Stimulated activated CD4-positive, alpha-beta T cell treated with anti-CD3 and anti-CD28 coated beads, Interleukin-1b, Interleukin-23, amount 100 ng/mL, for 48 hours (primary cell): ENCODE results near the gene CCDC40.
"Not testable (repeated sequence)": the region's sequence is repeated elsewhere in the genome, so short reads cannot be mapped to it uniquely, and the experiment has no call there.

Experiments used
- DNase-seq: peaks from one replicate; pipeline ENCODE4 v3.0.0-alpha.2; 2020

CCDC40 gene

GRCh38 chr17:80087346-80088265 lies 51.2 kb downstream of the CCDC40 start:
- DNase-seq: no peak

GRCh38 chr17:80089762-80090161 lies 53.3 kb downstream of the CCDC40 start:
- no peak for DNase-seq

- DNase-seq: not testable (repeated sequence)
Observed at GRCh38 chr17:80090164-80090563, 53.7 kb downstream of the CCDC40 start.

GRCh38 chr17:80091376-80091775 lies 54.9 kb downstream of the CCDC40 start:
- DNase-seq: no peak

GRCh38 chr17:80092959-80093358 lies 56.5 kb downstream of the CCDC40 start:
- no peak for DNase-seq

GRCh38 chr17:80095038-80095843 lies 58.8 kb downstream of the CCDC40 start:
- no peak for DNase-seq

- no peak for DNase-seq
Observed at GRCh38 chr17:80095844-80096475, 59.5 kb downstream of the CCDC40 start.

- no peak for DNase-seq
Observed at GRCh38 chr17:80096561-80097021, 60.1 kb downstream of the CCDC40 start.

GRCh38 chr17:80097127-80097621 lies 60.7 kb downstream of the CCDC40 start:
- no peak for DNase-seq

- no peak for DNase-seq
Observed at GRCh38 chr17:80097844-80098691, 61.6 kb downstream of the CCDC40 start.

GRCh38 chr17:80099291-80100034 lies 63.0 kb downstream of the CCDC40 start:
- no peak for DNase-seq

- no peak for DNase-seq
Observed at GRCh38 chr17:80100035-80100323, 63.5 kb downstream of the CCDC40 start.

- peak; percentile 81 for DNase-seq
Observed at GRCh38 chr17:80101011-80101945, 64.8 kb downstream of the CCDC40 start, which contains the start of gene GAA. GAA (plus strand) TSS chr17:80101581; CDS start chr17:80104587, 3,006 bp downstream.

GRCh38 chr17:80101946-80102663 lies 65.7 kb downstream of the CCDC40 start:
- DNase-seq: no peak

GRCh38 chr17:80102664-80103448 lies 66.4 kb downstream of the CCDC40 start:
- DNase-seq: no peak

GRCh38 chr17:80103449-80104085 lies 67.1 kb downstream of the CCDC40 start:
- DNase-seq: no peak

- DNase-seq: no peak
Observed at GRCh38 chr17:80104321-80104955, 68.0 kb downstream of the CCDC40 start.

- no peak for DNase-seq
Observed at GRCh38 chr17:80104956-80105375, 68.5 kb downstream of the CCDC40 start.
